ENCODE results near the gene GPR17.

DNA sequence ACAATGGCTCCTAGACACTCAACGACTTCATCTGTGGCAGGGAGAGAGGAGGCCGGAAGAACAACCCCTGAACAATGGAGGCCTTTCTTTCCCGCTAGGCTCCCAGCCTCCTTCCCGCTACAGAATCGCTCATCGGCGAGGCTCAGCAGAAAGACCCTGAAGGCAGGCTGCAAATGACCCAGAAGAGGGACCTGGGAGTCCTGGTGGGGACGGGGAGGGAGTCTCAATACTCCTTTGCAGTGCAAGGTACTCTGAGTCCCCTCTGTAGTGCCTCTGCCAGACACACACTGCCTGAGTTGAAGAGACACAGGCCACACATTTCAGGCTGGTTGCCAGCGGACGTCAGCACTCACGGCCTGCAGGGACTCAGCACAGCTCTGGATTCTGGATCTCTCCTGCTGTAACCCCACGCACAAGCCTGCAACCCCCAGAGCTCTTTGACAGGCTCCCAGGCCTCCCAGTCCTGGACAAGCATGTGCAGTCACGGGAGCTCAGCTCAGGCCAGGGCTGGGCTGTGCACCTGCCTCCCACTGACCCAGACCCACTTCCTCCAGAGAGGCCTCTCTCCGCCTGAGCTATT lies 6.1 kb downstream of the GPR17 start:
- TF ChIP-seq, protein P1, sequence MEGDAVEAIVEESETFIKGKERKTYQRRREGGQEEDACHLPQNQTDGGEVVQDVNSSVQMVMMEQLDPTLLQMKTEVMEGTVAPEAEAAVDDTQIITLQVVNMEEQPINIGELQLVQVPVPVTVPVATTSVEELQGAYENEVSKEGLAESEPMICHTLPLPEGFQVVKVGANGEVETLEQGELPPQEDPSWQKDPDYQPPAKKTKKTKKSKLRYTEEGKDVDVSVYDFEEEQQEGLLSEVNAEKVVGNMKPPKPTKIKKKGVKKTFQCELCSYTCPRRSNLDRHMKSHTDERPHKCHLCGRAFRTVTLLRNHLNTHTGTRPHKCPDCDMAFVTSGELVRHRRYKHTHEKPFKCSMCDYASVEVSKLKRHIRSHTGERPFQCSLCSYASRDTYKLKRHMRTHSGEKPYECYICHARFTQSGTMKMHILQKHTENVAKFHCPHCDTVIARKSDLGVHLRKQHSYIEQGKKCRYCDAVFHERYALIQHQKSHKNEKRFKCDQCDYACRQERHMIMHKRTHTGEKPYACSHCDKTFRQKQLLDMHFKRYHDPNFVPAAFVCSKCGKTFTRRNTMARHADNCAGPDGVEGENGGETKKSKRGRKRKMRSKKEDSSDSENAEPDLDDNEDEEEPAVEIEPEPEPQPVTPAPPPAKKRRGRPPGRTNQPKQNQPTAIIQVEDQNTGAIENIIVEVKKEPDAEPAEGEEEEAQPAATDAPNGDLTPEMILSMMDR (IDR thresholded peaks at IDR 0.05), result no peak
- TF ChIP-seq POLR2AphosphoS5 (IDR thresholded peaks at IDR 0.05; ENCODE audit: low read depth, low read length) (no peak), TCF7L2 (IDR thresholded peaks at IDR 0.05; ENCODE audit: low read depth, low read length) (no peak), SIN3A (IDR thresholded peaks at IDR 0.05; ENCODE audit: borderline replicate concordance, insufficient read depth, low read depth, low read length) (no peak)
- TF ChIP-seq, protein P2, sequence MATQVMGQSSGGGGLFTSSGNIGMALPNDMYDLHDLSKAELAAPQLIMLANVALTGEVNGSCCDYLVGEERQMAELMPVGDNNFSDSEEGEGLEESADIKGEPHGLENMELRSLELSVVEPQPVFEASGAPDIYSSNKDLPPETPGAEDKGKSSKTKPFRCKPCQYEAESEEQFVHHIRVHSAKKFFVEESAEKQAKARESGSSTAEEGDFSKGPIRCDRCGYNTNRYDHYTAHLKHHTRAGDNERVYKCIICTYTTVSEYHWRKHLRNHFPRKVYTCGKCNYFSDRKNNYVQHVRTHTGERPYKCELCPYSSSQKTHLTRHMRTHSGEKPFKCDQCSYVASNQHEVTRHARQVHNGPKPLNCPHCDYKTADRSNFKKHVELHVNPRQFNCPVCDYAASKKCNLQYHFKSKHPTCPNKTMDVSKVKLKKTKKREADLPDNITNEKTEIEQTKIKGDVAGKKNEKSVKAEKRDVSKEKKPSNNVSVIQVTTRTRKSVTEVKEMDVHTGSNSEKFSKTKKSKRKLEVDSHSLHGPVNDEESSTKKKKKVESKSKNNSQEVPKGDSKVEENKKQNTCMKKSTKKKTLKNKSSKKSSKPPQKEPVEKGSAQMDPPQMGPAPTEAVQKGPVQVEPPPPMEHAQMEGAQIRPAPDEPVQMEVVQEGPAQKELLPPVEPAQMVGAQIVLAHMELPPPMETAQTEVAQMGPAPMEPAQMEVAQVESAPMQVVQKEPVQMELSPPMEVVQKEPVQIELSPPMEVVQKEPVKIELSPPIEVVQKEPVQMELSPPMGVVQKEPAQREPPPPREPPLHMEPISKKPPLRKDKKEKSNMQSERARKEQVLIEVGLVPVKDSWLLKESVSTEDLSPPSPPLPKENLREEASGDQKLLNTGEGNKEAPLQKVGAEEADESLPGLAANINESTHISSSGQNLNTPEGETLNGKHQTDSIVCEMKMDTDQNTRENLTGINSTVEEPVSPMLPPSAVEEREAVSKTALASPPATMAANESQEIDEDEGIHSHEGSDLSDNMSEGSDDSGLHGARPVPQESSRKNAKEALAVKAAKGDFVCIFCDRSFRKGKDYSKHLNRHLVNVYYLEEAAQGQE (IDR thresholded peaks at IDR 0.05; ENCODE audit: insufficient read depth in 1 of 2, low read depth in 2 of 2, low read length in 1 of 2), result no peak
